Hematopoietic multipotent progenitor cell (in vitro differentiated cells): ENCODE measurements around the gene CSRP1. TPM values are rescaled to one million over a fixed set of nuclear protein-coding genes. Genes with fewer than 3 reads are reported as not detected.
"Not testable (repeated sequence)": the region's sequence is repeated elsewhere in the genome, so short reads cannot be mapped to it uniquely, and the experiment has no call there.

ENCODE experiments used
- DNase-seq, 3 donors: peaks; one replicate each; pipeline ENCODE4 v3.0.0-alpha.2; 2011 to 2015; ENCODE audit warnings: low read depth in 2 of 3, low spot score in 2 of 3
- total RNA-seq: library from RNA; depleted of rRNA; stranded (reverse); fragments of >200 nt; gene quantifications from one replicate; pipeline ENCODE4 v1.2.3, GENCODE V29; 2012

CSRP1 gene
- total RNA-seq, 1 donor, result 128 TPM

DNA sequence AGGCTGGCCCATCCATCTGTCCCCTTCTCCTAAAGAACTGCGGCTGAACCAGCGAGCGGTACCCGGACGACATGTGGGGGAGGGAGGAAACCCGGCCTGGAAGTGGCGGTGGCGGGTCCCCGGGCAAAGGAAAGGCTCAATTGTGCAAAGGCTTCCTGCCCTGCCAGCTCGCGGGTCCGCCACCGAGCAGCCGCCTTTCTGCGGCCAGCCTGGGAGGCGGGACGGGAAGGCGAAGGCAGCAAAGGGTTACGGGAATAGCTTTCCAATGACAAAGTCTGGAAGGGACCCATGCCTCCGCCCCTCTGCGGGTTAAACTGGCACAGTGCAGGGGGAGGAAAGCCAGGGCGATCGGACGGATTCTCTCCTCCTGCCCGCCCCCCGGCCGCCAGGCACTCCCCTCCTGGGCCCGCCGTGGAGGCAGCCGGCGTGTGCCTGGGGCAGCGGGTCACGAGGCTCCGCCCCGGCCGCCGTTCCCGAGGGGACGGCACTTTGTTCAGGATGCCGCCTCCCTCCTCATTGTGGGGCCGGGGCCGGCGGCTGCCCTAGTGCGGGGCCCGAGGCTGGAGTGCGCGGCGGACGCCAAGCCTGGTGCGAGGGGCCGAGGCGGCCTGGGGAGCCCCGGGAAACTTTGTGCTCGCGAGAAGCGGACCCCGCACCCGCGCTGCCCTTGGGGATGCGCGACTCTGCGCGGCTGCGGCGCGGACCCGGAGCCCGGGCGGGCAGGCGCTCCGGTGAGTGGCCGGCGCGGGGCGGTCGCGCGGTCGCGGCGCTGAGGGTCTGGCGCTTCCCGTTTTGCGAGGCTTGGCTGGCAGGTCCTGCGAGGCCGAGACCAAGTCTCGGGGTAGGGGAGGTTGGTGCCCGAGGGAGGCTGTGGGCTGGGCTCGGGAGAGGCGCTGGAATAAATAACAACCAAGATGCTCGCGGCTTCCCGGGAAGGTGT is 32.0 kb upstream of the CSRP1 start, which contains the start of gene NAV1:
TSS of gene NAV1 (plus strand) at position 516 of the 940 bp plus-strand sequence. CDS start 83,758 bp downstream, outside the sequence.
- peak in 1 of 3 donors; percentile 42 for DNase-seq

- no peak for DNase-seq
Measured at GRCh38 chr1:201537891-201538611, 31.1 kb upstream of the CSRP1 start.

DNA sequence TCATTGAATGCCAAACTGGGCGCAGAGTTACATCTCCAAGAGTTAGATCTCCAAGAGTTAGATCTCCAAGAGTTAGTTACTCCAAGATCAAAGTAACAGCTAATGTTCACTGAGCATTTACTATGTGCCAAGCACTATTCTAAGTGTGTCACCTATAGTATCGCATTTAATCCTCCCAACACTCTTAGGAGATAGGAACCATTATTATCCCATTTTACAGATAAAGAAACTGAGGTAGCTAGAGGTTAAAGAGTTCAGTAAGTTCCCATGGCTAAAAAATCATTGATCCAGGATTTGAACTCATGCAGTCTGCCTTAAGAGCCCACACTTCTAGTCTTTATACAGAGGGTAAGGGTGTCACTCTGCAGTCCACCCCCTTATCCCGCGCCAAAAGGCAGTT is 30.5 kb upstream of the CSRP1 start:
- no peak for DNase-seq

GRCh38 chr1:201537028-201537427 is 30.1 kb upstream of the CSRP1 start:
- no peak for DNase-seq

DNA sequence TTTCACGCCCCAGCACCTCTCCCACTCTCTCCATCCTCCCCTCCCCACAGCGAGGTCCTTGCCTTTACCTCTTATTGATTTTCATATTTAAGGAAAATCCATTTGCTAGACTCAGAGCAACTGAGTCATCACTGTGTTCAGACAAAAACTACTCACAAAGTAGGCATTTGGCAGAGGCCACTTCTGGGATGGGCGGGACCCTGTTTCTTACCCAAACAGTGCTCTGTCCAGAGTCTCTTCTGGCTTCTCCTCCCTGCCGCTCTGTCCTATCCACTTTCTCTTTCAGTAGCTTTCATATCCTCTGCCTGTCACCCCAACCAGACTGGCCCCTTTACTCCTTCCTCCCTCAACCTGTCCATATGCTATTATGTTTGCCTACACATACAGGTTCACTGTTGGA is 29.6 kb upstream of the CSRP1 start:
- DNase-seq, result no peak

GRCh38 chr1:201535919-201536245 is 29.0 kb upstream of the CSRP1 start:
- DNase-seq, result no peak

DNA sequence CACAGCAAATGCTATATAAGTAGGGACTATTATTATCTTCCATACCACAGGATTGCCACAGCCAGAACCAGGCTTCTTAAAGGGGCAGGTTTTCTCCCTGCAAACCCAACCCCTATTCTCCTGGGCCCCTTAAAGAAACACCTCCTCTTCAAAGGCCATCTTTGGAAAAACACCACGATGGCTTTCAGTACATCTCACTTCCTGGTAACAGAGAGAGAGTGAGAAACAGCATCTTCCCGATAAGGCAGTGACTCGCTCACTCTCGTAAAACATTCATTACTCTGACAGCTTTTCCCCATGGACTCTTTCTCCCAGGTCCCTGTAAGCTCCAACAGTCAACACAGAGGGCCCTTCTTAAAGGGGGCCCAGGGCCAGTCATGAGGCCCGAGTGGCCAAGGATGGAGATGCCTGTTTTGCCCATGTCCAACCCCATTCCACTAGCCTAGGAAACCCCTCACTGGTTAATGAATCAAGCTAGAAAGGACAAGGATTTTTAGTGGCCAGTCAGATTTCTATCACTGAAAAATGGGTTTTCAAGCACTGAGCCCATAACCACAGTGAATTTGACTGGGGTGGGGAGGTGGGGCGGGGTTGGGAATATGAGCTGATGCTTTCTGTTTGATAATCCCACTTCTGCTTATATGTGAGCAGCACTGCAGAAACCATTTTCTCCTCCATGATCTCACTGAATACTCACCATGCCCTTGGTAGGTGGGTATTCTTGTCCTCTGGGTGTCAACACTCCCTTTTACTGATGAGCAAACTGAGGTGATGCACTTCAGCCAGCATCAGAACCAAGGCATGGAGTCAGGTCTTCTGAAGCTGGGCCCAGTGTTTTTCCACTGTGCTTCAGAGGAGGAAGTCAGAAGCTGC is 28.4 kb upstream of the CSRP1 start:
- DNase-seq, result no peak

DNA sequence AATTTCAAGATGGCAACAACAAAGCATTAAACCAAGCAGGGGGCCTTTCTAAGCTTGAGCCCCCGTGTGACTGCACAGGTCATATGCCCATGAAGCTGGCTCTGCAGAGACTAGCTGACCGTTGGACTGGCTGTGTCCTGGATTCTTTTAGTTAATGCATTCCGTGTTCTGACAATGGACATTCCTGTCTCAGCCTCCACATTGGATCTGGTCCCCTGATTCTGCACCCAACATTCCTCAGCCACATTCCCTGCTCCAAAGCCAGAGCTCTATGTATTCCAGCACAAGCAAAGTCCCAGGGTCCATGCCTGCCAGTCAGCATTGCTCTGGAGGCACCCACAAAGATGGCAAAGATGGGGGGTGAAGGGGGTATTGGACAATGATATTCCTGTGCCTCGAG is 26.9 kb upstream of the CSRP1 start:
- DNase-seq, result no peak

DNA sequence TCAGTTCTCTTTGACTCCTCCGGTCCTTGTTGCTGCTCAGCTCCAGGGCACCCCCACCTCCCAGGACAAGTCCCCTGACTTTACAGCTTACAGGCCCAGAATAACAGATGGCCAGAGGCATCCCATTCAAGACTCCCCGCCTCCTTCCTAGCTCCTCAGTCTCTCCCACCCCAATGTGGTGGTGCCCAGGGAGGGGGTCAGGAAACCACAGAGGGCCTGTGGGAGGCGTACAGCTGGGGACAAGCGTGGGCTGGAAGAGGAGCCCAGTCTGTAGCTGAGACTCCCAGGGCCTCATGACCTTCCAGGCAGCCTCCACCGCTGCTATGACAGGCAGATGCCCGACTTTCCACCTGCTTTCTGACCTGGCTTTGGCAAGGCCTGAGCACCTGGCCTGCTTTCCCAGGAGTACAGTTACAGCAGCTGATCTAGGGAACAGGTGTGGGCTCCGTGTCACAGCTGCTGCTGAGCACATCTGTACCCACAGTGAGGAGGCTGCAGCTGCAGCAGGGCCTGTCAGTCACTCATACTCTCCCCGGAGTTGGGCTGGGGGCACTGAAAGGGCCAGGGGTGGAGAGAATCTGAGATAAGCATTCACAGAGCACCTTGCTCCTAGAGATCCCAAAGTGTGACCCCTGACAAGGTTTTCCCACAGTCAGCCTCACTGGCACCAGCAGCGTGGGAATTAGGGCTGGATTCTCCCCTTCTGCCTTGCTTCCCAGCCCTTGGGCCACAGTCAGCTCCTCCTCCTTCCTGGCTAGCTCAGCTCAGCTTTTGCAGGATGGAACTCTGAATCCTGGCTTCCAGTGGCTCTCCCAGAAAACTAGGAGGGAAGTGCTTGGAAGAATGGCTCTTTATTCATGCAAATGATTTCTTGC is 24.9 kb upstream of the CSRP1 start:
- peak in 1 of 3 donors; percentile 57 for DNase-seq

GRCh38 chr1:201530741-201531531 is 24.0 kb upstream of the CSRP1 start:
- peak in 2 of 3 donors; percentile 73 to 82 for DNase-seq

DNA sequence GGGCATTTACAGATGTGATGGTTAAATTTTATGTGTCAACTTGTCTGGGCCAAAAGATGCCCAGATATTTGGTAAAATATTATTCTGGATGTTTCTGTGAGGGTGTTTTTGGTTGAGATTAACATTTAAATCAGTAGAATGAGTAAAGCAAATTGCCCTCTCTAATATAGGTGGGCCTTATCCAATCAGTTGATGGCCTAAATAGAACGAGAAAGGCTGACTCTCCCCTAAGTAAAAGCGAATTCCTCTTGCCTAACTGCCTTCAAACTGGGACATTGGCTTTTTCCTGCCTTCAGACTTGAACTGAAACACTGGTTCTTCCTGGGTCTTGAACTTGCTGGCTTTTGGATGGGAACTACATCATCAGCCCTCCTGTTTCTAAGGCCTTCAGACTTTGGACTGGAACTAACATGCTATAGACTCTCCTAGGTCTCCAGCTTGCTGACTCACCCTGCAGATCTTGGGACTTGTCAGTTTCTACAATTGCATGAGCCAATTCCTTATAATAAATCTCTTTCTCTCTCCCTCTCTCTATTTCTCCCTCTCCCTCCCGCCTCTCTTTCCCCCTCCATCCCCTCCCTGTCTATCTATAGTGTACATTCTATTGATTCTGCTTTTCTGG is 21.8 kb upstream of the CSRP1 start:
- no peak for DNase-seq

- no peak for DNase-seq
Measured at GRCh38 chr1:201527879-201528278, 21.0 kb upstream of the CSRP1 start.

DNA sequence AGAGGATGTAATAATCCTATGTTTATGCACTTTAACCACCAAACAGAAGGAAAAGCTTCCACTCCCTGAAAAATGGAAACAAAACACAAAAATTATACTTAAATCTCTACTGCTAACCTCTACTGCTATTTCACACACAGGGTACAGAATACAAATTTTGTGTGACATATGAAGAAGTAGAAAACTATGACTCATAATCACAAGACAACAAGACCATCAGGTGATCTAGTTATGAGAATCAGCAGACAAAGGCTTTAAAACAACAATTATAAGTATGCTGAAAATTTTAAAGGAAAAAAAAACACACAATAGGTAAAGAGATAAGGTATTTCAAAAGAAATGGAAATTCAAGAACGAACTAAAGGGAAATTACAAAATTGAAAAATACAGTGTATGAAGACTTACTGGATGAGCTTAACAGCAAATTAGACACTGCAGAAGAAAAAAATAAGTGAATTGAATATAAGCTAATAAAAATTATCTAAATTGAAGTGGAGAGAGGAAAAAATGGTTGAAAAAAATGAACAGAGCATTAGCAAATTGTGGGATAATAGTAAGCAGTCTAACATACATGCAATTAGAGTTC is 18.4 kb upstream of the CSRP1 start:
- no peak for DNase-seq

GRCh38 chr1:201520046-201520575 is 13.2 kb upstream of the CSRP1 start:
- not testable (repeated sequence) for DNase-seq

DNA sequence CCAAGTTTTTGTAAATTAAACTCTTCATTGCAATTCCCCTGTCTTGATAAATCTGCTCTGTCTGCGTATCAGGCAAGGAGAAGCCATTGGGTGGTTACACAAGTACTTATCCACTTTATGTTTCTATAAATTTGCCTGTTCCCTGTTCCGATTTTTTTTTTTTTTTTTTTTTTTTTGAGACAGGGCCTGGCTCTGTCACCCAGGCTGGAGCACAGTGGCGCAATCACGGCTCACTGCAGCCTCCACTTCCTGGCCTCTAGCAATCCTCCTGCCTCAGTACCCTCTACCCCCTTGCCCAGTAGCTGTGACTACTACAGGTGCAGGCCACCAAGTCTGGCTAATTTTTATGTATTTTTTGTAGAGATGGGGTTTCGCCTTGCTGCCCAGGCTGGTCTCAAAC is 11.1 kb upstream of the CSRP1 start:
- no peak for DNase-seq

- DNase-seq, result no peak
Measured at GRCh38 chr1:201517631-201518030, 10.7 kb upstream of the CSRP1 start.

- DNase-seq, result no peak
Measured at GRCh38 chr1:201516511-201517127, 9.7 kb upstream of the CSRP1 start.

DNA sequence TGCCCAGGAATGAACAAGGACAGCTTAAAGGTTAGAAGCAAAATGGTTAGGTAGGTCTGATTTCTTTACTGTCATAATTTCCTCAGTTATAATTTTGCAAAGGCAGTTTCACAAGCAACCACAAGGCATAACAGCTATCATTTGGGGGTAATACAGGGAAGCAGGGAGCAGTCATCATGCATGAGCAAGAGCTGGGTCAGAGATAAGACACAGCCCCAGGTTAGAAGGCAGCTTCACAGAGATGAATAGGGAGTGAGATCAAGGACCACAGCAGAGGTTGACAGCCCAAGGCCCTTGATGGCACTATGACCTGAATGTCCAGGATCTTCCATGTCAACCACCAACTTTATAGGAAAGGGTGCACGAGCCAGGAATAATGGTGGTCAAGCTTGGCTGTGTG is 9.0 kb upstream of the CSRP1 start:
- no peak for DNase-seq
